ENCODE data around the gene FOXN3.

Gene FOXN3

GRCh38 chr14:89417091-89417464 lies at the start of gene FOXN3:
Gene FOXN3 (minus strand): TSS chr14:89417233. CDS start chr14:89412476, 4,757 bp downstream.
- DNase-seq = peak; percentile 88

GRCh38 chr14:89466484-89466883 lies 49.5 kb upstream of the FOXN3 start:
- DNase-seq = peak; percentile 37

- DNase-seq = no peak
These were observed 48.8 kb upstream of the FOXN3 start for GRCh38 chr14:89465876-89466275.

- DNase-seq = no peak
These were observed 44.2 kb upstream of the FOXN3 start for GRCh38 chr14:89461256-89461655.

- DNase-seq = no peak
These were observed 41.8 kb upstream of the FOXN3 start for GRCh38 chr14:89458713-89459420.

GRCh38 chr14:89457007-89457406 lies 40.0 kb upstream of the FOXN3 start:
- no peak for DNase-seq

GRCh38 chr14:89455412-89455811 lies 38.4 kb upstream of the FOXN3 start:
- DNase-seq = no peak

GRCh38 chr14:89454996-89455395 lies 38.0 kb upstream of the FOXN3 start:
- no peak for DNase-seq

- no peak for DNase-seq
These were observed 35.2 kb upstream of the FOXN3 start for GRCh38 chr14:89452281-89452680.

GRCh38 chr14:89451229-89451628 lies 34.2 kb upstream of the FOXN3 start:
- DNase-seq = no peak

- DNase-seq = no peak
These were observed 30.3 kb upstream of the FOXN3 start for GRCh38 chr14:89447182-89447944.

GRCh38 chr14:89445273-89445973 lies 28.4 kb upstream of the FOXN3 start:
- DNase-seq = peak; percentile 50

- no peak for DNase-seq
These were observed 27.6 kb upstream of the FOXN3 start for GRCh38 chr14:89444516-89445125.

- DNase-seq = no peak
These were observed 27.0 kb upstream of the FOXN3 start for GRCh38 chr14:89444044-89444443.

- no peak for DNase-seq
These were observed 26.1 kb upstream of the FOXN3 start for GRCh38 chr14:89443042-89443629.

GRCh38 chr14:89442280-89442679 lies 25.2 kb upstream of the FOXN3 start:
- DNase-seq = no peak

GRCh38 chr14:89440986-89441909 lies 24.2 kb upstream of the FOXN3 start:
- DNase-seq = no peak

- no peak for DNase-seq
These were observed 19.0 kb upstream of the FOXN3 start for GRCh38 chr14:89435892-89436656.

GRCh38 chr14:89435492-89435891 lies 18.5 kb upstream of the FOXN3 start:
- DNase-seq = no peak

- no peak for DNase-seq
These were observed 15.2 kb upstream of the FOXN3 start for GRCh38 chr14:89432226-89432625.

Data from CD4-positive, alpha-beta T cell treated with Interleukin-17A for 4 hours (primary cell).